ENCODE data around the gene ABHD6. TPM values are rescaled to one million over a fixed set of nuclear protein-coding genes. Genes with fewer than 3 reads are reported as not detected.

The ABHD6 gene
- total RNA-seq, 4 donors from 2014 or later = 36.5 to 69.7 (median 51.1) TPM

- DNase-seq (ENCODE audit: low spot score in 2 of 2) = no peak
- intact Hi-C loops (cut with DNase I; ENCODE audit: low total_unique reads) = loop anchor here (5.0 kb wide), 1 partner anchor 319 kb away; no protein-coding TSS in a partner anchor
- 9 to 28% methylated on average over 1 of the region's 1 CpG for WGBS, 2 donors
- TF ChIP-seq POLR2A (IDR thresholded peaks at IDR 0.05) = no peak
- TF ChIP-seq, protein P1, sequence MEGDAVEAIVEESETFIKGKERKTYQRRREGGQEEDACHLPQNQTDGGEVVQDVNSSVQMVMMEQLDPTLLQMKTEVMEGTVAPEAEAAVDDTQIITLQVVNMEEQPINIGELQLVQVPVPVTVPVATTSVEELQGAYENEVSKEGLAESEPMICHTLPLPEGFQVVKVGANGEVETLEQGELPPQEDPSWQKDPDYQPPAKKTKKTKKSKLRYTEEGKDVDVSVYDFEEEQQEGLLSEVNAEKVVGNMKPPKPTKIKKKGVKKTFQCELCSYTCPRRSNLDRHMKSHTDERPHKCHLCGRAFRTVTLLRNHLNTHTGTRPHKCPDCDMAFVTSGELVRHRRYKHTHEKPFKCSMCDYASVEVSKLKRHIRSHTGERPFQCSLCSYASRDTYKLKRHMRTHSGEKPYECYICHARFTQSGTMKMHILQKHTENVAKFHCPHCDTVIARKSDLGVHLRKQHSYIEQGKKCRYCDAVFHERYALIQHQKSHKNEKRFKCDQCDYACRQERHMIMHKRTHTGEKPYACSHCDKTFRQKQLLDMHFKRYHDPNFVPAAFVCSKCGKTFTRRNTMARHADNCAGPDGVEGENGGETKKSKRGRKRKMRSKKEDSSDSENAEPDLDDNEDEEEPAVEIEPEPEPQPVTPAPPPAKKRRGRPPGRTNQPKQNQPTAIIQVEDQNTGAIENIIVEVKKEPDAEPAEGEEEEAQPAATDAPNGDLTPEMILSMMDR (IDR thresholded peaks at IDR 0.05) = no peak
- H3K4me3 ChIP-seq (ENCODE audit: low read depth, poor library complexity, severe bottlenecking) = no peak overlapping the region
These were observed 71.1 kb downstream of the ABHD6 start for GRCh38 chr3:58308728-58309127.

- TF ChIP-seq, protein P1 (IDR thresholded peaks at IDR 0.05) = no peak
- TF ChIP-seq POLR2A (IDR thresholded peaks at IDR 0.05) = no peak
- intact Hi-C loops (cut with DNase I; ENCODE audit: low total_unique reads) = loop anchor here (5.0 kb wide), 1 partner anchor 94 kb away; no protein-coding TSS in a partner anchor
- no peak for DNase-seq (ENCODE audit: low spot score in 2 of 2)
- no peak overlapping the region for H3K4me3 ChIP-seq (ENCODE audit: low read depth, poor library complexity, severe bottlenecking)
- WGBS, 2 donors = 72 to 86% methylated on average over 2 of the region's 2 CpGs
These were observed 80.2 kb downstream of the ABHD6 start for GRCh38 chr3:58317811-58318210.

DNA sequence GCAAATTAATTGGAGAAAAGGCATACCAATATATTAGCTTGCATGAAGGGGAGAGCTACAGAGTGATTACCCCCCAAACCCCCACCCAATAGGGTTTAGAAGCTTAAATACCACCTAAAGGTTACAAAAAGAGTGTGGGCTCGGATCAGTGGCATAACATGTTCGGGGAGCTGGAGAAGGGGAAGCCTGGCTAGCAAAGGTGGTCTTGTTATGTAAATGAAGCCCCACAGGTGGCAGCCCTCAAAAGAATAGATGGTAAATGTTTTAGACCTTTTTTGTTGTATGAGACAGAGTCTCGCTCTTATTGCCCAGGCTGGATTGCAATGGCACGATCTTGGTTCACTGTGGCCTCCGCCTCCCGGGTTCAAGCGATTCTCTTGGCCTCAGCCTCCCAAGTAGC lies 84.2 kb downstream of the ABHD6 start:
- no peak for DNase-seq (ENCODE audit: low spot score in 2 of 2)
- intact Hi-C loops (cut with DNase I; ENCODE audit: low total_unique reads) = loop anchor here (10.0 kb wide), 1 partner anchor 213 kb away; the partner anchor contains the start of gene ACOX2
- TF ChIP-seq POLR2A (IDR thresholded peaks at IDR 0.05) = no peak
- TF ChIP-seq, protein P1 (IDR thresholded peaks at IDR 0.05) = no peak
- H3K4me3 ChIP-seq (ENCODE audit: low read depth, poor library complexity, severe bottlenecking) = no peak overlapping the region
- 90 to 95% methylated on average over 7 of the region's 7 CpGs for WGBS, 2 donors

DNA sequence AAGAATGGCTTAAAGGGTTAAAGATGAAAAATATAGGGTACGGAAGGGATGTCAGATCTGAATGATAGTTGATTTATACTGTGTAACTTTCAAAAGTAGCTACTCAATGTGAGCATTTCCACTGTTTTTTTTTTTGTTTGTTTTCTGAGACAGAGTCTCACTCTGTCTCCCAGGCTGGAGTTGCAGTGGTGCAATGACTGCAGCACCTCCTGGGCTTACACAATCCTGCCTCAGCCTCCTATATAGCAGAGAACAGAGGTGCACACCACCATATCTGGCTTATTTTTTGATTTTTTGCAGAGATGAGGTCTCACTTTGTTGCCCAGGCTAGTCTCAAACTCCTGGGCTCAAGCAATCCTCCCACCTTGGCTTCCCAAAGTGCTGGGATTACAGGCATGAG lies 85.2 kb downstream of the ABHD6 start:
- TF ChIP-seq POLR2A (IDR thresholded peaks at IDR 0.05) = no peak
- TF ChIP-seq, protein P1 (IDR thresholded peaks at IDR 0.05) = no peak
- 65 to 76% methylated on average over 1 of the region's 1 CpG for WGBS, 2 donors
- no peak overlapping the region for H3K4me3 ChIP-seq (ENCODE audit: low read depth, poor library complexity, severe bottlenecking)
- DNase-seq (ENCODE audit: low spot score in 2 of 2) = no peak
- intact Hi-C loops (cut with DNase I; ENCODE audit: low total_unique reads) = loop anchor here (10.0 kb wide), 1 partner anchor 212 kb away; the partner anchor contains the start of gene ACOX2

DNA sequence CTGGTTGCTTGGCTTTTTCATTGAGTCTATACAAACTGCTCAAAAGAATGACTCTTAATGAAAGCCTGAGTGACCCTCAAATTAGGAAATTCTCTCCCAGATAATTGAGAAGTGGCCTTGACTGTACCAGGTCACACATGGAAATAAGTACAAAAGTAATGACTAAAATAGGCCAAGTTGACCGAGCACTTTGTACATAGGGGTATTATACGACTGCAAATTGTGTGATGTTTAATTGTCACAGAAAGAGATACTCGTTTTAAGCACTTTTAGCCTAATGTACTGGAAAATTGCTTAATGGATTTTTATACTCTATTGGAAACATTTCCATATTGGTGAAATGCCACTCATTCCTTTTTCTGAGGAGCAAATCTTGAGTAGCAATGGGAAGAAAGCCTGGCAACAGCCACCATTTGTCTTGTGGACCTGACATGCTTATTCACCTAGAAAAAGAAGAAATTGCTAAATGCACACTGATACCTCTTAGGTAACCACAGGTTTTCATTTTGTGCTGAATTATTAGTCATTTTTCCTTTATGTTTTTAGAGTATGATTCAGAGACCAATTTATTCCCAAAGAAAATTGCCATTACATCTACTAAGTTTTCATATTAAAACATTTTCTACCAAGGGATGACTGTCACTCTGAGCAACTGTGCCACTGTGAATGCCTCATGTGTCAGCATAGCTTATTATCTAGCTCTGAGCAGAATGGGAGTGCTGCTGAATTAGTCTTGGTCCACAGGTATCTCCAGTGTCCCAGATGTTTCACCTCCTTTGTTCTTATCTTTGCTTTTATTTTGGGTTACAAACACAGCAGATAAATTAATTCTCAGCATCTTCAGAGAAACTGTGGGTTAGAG lies 86.2 kb downstream of the ABHD6 start:
- intact Hi-C loops (cut with DNase I; ENCODE audit: low total_unique reads) = loop anchor here (10.0 kb wide), 1 partner anchor 211 kb away; the partner anchor contains the start of gene ACOX2
- TF ChIP-seq, protein P1 (IDR thresholded peaks at IDR 0.05) = no peak
- TF ChIP-seq POLR2A (IDR thresholded peaks at IDR 0.05) = no peak
- WGBS, 2 donors = 81 to 85% methylated on average over 3 of the region's 3 CpGs

More for the DNA sequence above, 86.2 kb downstream of the ABHD6 start:
- DNase-seq (ENCODE audit: low spot score in 2 of 2) = no peak
- no peak overlapping the region for H3K4me3 ChIP-seq (ENCODE audit: low read depth, poor library complexity, severe bottlenecking)
